Esophagus muscularis mucosa (tissue), 4 donors: ENCODE data around the gene PRPF38B. TPM values are rescaled to one million over a fixed set of nuclear protein-coding genes. Genes with fewer than 3 reads are reported as not detected.
"Not testable (repeated sequence)": the region's sequence is repeated elsewhere in the genome, so short reads cannot be mapped to it uniquely, and the experiment has no call there.

Experiments
- DNase-seq: peaks from one replicate; pipeline ENCODE4 v3.0.0-alpha.2; 2017; ENCODE audit errors: extremely low spot score
- H3K27ac ChIP-seq, 4 donors: fragments of 200-600 bp; sonication (generic); replicated peaks in 1 of 4; 1 replicate in 3 of 4; 2 replicates in 1 of 4; pipeline ENCODE4 v1.5.1; 2016 to 2019; ENCODE audit warnings: mild to moderate bottlenecking in 1 of 4
- H3K27me3 ChIP-seq, 4 donors: fragments of 200-600 bp; sonication (generic); one replicate each; pipeline versions ENCODE4 v1.5.1 to v1.6.0; 2016 to 2019
- H3K36me3 ChIP-seq, 4 donors: fragments of 200-600 bp; sonication (generic); one replicate each; pipeline ENCODE4 v1.5.1; 2016 to 2019
- H3K4me1 ChIP-seq, 4 donors: fragments of 200-600 bp; sonication (generic); one replicate each; pipeline ENCODE4 v1.5.1; 2016 to 2019
- H3K4me3 ChIP-seq, 4 donors: fragments of 200-600 bp; sonication (generic); 1 replicate in 2 of 4; 2 replicates in 2 of 4; pipeline ENCODE4 v1.5.1; 2016 to 2019; ENCODE audit warnings: mild to moderate bottlenecking in 4 of 4, moderate library complexity in 1 of 4
- H3K9me3 ChIP-seq, 4 donors: fragments of 200-600 bp; sonication (generic); 1 replicate in 3 of 4; 2 replicates in 1 of 4; pipeline ENCODE4 v1.5.1; 2016 to 2019
- EP300 ChIP-seq: sonication (generic); formaldehyde crosslinking; IDR thresholded peaks from one replicate; pipeline ENCODE4 v1.6.1; 2017; ENCODE audit warnings: antibody characterized with exemption
- POLR2A ChIP-seq: fragments of 450-650 bp; IDR thresholded peaks from one replicate; pipeline ENCODE4 v1.6.1; 2017; ENCODE audit warnings: antibody characterized with exemption, moderate library complexity, mild to moderate bottlenecking, low read depth
- POLR2AphosphoS5 ChIP-seq, 2 donors: sonication (generic); formaldehyde crosslinking; IDR thresholded peaks; one replicate each; pipeline ENCODE4 v1.6.1; 2017; ENCODE audit warnings: antibody characterized with exemption in 2 of 2
- WGBS: methylation state at CpG from one replicate; pipeline ENCODE4 v1.1.5; 2018; 5-methylcytosine and 5-hydroxymethylcytosine counted together
- intact Hi-C: fragments of 100-400 bp; cut with DNase I; formaldehyde crosslinking; loops from one replicate; pipeline ENCODE4 v1.15.1; 2023
- total RNA-seq, 4 donors: library from RNA; depleted of rRNA; stranded (reverse); fragments of >200 nt; gene quantifications; one replicate each; pipeline versions ENCODE4 v1.1.0 to v1.2.1, GENCODE V29; 2016
- TF ChIP-seq, protein P1 (sequence below), 3 experiments: fragments of 200-600 bp in 2 of 3; fragments of 450-650 bp in 1 of 3; sonication (generic) in 2 of 3; IDR thresholded peaks; one replicate each; pipeline ENCODE4 v1.5.1; 2017 to 2019; ENCODE audit warnings: antibody characterized with exemption in 3 of 3, mild to moderate bottlenecking in 2 of 3, moderate library complexity in 1 of 3

Gene PRPF38B
- total RNA-seq, 4 donors from 2014 or later, result 15.9 to 32.4 (median 16.9) TPM

- TF ChIP-seq, protein P1, sequence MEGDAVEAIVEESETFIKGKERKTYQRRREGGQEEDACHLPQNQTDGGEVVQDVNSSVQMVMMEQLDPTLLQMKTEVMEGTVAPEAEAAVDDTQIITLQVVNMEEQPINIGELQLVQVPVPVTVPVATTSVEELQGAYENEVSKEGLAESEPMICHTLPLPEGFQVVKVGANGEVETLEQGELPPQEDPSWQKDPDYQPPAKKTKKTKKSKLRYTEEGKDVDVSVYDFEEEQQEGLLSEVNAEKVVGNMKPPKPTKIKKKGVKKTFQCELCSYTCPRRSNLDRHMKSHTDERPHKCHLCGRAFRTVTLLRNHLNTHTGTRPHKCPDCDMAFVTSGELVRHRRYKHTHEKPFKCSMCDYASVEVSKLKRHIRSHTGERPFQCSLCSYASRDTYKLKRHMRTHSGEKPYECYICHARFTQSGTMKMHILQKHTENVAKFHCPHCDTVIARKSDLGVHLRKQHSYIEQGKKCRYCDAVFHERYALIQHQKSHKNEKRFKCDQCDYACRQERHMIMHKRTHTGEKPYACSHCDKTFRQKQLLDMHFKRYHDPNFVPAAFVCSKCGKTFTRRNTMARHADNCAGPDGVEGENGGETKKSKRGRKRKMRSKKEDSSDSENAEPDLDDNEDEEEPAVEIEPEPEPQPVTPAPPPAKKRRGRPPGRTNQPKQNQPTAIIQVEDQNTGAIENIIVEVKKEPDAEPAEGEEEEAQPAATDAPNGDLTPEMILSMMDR (IDR thresholded peaks at IDR 0.05), result no peak
- TF ChIP-seq EP300, result no peak
- no peak for TF ChIP-seq POLR2A
- TF ChIP-seq POLR2AphosphoS5 (IDR thresholded peaks at IDR 0.05), result no peak
- Histone ChIP-seq H3K27ac (no peak overlapping the region), H3K27me3 (peaks cover 0 to 6% (median 0%) of the 10 kb centered on the region in 4 donors), H3K36me3 (no peaks in the 10 kb centered on the region), H3K4me3 (peak overlapping the region in 2 of 4 donors; percentile 3 to 25), H3K9me3 (no peaks in the 10 kb centered on the region), H3K4me1 (no peaks in the 10 kb centered on the region)
- 69% methylated on average over 10 of the region's 10 CpGs for WGBS
- DNase-seq, result no peak
- intact Hi-C loops, result no loop called here
Observed at GRCh38 chr1:108679586-108680213, 12.4 kb upstream of the PRPF38B start.

DNA sequence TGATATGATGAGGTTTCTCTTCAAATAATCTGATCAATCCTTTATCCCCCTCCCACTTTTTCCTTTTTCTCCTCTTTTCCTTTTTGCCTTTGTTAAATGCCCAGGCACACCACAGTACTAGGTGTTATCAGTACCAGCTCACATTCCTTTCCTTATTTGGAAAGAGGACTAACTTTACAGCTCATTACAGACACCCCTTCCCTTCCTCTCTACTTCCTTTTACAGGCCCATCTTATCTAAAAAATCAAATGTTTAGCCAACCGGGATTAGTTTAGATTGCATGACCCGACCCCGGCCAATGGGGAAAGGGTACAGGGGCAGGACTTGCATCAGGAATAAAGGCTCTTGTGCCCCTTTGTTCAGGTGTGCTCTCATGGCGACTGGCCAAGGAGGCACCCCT is 10.4 kb upstream of the PRPF38B start:
- WGBS, result 59% methylated on average over 4 of the region's 4 CpGs
- intact Hi-C loops, H3K27ac ChIP-seq, H3K4me1 ChIP-seq, H3K9me3 ChIP-seq, DNase-seq, H3K4me3 ChIP-seq, H3K36me3 ChIP-seq, H3K27me3 ChIP-seq: not testable (repeated sequence)

- no peak for DNase-seq
- no peaks in the 10 kb centered on the region for H3K36me3 ChIP-seq
- H3K9me3 ChIP-seq, result no peaks in the 10 kb centered on the region
- peaks cover 0 to 6% (median 0%) of the 10 kb centered on the region in 4 donors for H3K27me3 ChIP-seq
- intact Hi-C loops, result no loop called here
- no peak overlapping the region for H3K27ac ChIP-seq
- H3K4me3 ChIP-seq, result no peak overlapping the region
- peaks cover 0 to 2% (median 0%) of the 10 kb centered on the region in 4 donors for H3K4me1 ChIP-seq
- TF ChIP-seq, protein P1 (IDR thresholded peaks at IDR 0.05), result no peak
- TF ChIP-seq EP300, result no peak
- no peak for TF ChIP-seq POLR2AphosphoS5 (IDR thresholded peaks at IDR 0.05)
- TF ChIP-seq POLR2A, result no peak
- WGBS, result 82% methylated on average over 1 of the region's 1 CpG
Observed at GRCh38 chr1:108685529-108685928, 6.6 kb upstream of the PRPF38B start.

DNA sequence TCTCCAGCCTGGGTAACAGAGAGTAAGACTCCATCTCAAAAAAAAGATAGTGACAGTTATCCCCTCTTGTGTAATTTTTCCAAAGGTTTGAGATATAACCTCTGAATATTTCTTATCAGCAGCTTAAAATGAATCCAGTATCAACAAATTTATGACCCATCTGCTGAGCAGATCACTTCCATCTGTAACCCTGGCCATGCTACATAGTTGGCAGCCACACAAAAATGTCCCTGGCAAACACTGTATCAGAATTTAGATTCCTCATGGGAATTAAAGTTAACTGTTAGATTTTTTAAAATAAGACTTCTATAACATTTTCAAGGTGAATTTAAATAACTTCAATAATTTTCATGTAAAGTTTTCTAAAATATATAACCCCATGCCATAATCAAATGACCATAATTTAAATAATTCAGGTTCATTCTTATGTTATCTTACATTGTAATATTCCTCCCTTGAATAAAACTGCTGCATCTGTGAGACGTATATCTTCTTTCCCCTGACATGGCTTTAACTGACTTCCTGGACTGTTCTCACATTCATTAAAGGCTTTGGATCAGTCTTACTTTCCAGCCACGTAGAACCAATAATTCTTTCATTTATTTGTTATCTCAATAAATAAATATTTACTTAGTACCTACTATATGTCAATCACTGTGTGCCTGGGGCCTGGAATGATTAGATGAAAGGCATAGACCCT is 5.3 kb upstream of the PRPF38B start:
- WGBS, result 56% methylated on average over 2 of the region's 2 CpGs
- no peak for DNase-seq
- Histone ChIP-seq H3K4me3 (no peak overlapping the region), H3K36me3 (no peaks in the 10 kb centered on the region), H3K27me3 (peaks cover 0 to 6% (median 0%) of the 10 kb centered on the region in 4 donors), H3K4me1 (peaks cover 8 to 11% (median 10%) of the 10 kb centered on the region in 4 donors), H3K9me3 (no peaks in the 10 kb centered on the region), H3K27ac (no peak overlapping the region)
- intact Hi-C loops, result no loop called here
- TF ChIP-seq POLR2AphosphoS5 (IDR thresholded peaks at IDR 0.05), result no peak

DNA sequence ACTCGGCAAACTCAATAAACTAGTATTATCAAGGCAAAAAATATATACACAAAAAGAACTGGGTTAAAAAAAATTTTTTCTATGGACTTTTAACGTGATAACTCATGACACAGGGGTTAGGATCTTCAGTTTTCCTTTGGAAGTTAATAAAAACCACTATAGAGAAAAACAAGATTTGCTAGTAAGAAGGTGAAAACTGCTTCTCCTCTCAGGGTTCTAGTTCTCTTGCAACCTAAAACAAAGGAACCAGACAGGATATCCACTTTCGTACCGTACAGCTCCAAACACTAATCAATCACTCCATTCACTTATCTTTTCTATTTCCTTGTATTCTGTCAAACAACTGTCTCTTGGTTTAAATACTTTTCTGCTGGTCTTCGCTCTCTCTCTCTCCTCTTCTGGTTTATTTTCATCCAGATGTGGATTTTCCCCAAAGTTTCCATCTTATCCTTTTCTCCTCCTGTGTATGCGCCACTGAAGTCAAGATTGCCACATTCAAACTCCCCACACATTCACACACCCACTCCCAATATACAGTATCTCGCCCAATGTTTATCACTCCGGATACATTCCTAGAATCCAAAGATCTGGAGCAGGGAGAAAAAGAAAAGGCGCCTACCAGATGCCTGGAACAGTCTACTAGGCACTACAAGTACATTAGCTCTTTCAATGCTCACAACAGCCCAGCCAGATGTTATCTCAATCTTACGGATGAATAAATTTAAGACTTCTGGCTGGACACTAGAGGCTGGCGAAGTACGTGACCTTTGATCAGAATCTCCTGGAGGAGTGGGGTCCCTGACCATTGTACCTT is 775 bp upstream of the PRPF38B start:
- WGBS, result 17% methylated on average over 12 of the region's 12 CpGs
- H3K27me3 ChIP-seq, result peaks cover 0 to 4% (median 0%) of the 10 kb centered on the region in 4 donors
- peak overlapping the region; percentile 89 to 96 (median 90) for H3K4me3 ChIP-seq
- TF ChIP-seq, protein P1 (IDR thresholded peaks at IDR 0.05), result no peak
- TF ChIP-seq POLR2A (no peak), EP300 (no peak), POLR2AphosphoS5 (IDR thresholded peaks at IDR 0.05) (no peak)
- H3K36me3 ChIP-seq, result peaks cover 0 to 12% (median 3%) of the 10 kb centered on the region in 4 donors
- peaks cover 24 to 35% (median 33%) of the 10 kb centered on the region in 4 donors for H3K4me1 ChIP-seq
- intact Hi-C loops, result no loop called here
- no peaks in the 10 kb centered on the region for H3K9me3 ChIP-seq
- no peak for DNase-seq
- peak overlapping the region; percentile 96 to 98 (median 97) for H3K27ac ChIP-seq
